Subcutaneous abdominal adipose tissue (tissue), 5 donors: Measurements from ENCODE around the gene PI4KB.
A peak's percentile ranks its signal among the peaks of the same experiment; 100 is the strongest.

Experiments used
- H3K27ac ChIP-seq: one replicate; pipeline ENCODE4 v1.7.0; 2013; ENCODE audit warnings: low read depth, mild to moderate bottlenecking, inconsistent platforms, low read length, moderate library complexity
- H3K27me3 ChIP-seq, 5 donors: one replicate each; pipeline ENCODE4 v1.7.0; 2013; ENCODE audit warnings: low read length in 5 of 5, inconsistent platforms in 1 of 5; ENCODE audit not compliant: control insufficient read depth in 5 of 5, insufficient read depth in 4 of 5
- H3K36me3 ChIP-seq, 5 donors: one replicate each; pipeline ENCODE4 v1.7.0; 2013; ENCODE audit warnings: low read length in 5 of 5; ENCODE audit not compliant: control insufficient read depth in 5 of 5, insufficient read depth in 5 of 5
- H3K4me1 ChIP-seq, 5 donors: one replicate each; pipeline ENCODE4 v1.7.0; 2013; ENCODE audit warnings: low read length in 5 of 5, mild to moderate bottlenecking in 3 of 5, moderate library complexity in 1 of 5; ENCODE audit not compliant: control insufficient read depth in 5 of 5, insufficient read depth in 5 of 5
- H3K4me3 ChIP-seq, 5 donors: one replicate each; pipeline ENCODE4 v1.7.0; 2013; ENCODE audit warnings: low read length in 5 of 5, low read depth in 1 of 5
- H3K9ac ChIP-seq, 5 donors: one replicate each; pipeline ENCODE4 v1.7.0; 2013; ENCODE audit warnings: low read length in 5 of 5, mild to moderate bottlenecking in 4 of 5, moderate library complexity in 3 of 5
- H3K9me3 ChIP-seq, 5 donors: one replicate each; pipeline ENCODE4 v1.7.0; 2013; ENCODE audit warnings: low read length in 5 of 5; ENCODE audit not compliant: control insufficient read depth in 5 of 5
- donor health status: healthy.
- donor health status: healthy.
- donor health status: healthy.
- donor health status: healthy.
- donor health status: healthy.

PI4KB gene

DNA sequence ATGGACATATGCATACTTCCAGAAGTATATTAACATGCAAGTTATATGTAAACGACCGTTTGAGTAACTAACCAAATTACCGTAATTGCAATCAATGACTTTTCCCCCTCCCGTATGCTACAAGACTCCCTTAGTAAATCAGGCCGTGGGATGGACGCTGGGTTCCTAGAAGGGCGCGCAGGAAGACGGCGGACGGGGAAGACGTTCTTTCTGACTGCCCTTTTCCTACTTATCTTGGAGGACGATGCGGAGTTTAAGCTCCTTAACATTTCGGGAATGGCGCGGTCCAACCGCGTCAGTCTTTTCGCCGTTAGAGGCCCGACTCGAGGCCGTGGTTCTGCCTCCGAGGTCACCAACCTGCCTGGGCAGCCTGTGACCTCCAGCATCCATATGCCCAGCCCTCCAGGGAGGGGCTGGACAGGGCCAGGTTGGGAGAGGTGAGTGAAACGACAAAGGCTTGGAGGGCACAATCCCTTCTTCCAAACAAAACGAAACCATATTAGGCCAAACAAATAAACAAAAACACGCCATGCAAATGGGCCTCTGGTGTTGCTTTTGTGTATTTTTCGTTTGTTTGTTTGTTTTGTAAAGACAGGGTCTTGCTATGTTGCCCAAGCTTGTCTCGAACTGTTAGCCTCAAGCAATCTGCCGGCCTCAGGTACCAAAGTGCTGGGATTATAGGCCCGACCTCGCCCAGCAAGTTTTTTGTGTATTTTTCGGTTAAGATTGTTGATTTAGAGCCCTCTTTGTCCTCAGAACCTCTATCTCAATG, 873 bp upstream of the PI4KB start:
- Histone ChIP-seq H3K27me3 (no peaks in the 10 kb centered on the region), H3K36me3 (peaks cover 0 to 13% (median 9%) of the 10 kb centered on the region in 5 donors), H3K9me3 (no peaks in the 10 kb centered on the region), H3K9ac (peak overlapping the region; percentile 52 to 99 (median 78)), H3K27ac (peak overlapping the region; percentile 93), H3K4me3 (peak overlapping the region; percentile 63 to 88 (median 77)), H3K4me1 (peaks cover 3 to 39% (median 32%) of the 10 kb centered on the region in 5 donors)

DNA sequence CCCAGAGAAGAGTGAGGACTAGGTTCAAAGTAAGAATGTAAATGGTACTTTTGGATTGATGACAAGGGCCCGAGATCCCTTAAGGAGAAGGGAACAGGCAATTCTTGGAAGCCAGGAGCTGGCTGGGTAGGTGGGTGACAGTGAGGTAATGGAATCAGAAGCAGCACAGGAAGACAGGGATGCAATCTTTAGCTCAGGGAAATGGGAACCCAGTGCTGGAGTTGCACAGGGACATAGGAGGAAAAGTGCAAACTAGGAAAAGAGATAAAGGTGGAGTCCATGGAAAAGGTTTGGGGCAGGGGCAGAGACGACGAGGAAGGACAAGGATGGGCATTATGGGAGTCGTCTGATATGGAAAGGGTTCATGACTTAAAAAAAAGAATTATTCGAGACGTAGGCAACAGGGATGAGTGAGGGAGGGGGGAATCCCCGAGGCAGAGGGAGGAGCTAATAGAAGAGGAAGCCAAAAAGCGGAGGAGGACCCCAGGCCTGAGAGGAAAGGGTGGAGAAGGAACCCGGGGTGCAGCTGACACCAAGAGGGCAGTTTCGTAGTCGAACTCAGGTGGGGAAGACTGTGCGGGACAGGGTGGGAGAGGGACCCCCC, 495 bp downstream of the PI4KB start:
- H3K27me3 ChIP-seq: no peaks in the 10 kb centered on the region
- peaks cover 0 to 20% (median 15%) of the 10 kb centered on the region in 5 donors for H3K36me3 ChIP-seq
- H3K4me3 ChIP-seq: peak overlapping the region; percentile 63 to 86 (median 77)
- peaks cover 3 to 39% (median 32%) of the 10 kb centered on the region in 5 donors for H3K4me1 ChIP-seq
- H3K27ac ChIP-seq: peak overlapping the region; percentile 93
- H3K9ac ChIP-seq: peak overlapping the region; percentile 77 to 99 (median 97)
- no peaks in the 10 kb centered on the region for H3K9me3 ChIP-seq

DNA sequence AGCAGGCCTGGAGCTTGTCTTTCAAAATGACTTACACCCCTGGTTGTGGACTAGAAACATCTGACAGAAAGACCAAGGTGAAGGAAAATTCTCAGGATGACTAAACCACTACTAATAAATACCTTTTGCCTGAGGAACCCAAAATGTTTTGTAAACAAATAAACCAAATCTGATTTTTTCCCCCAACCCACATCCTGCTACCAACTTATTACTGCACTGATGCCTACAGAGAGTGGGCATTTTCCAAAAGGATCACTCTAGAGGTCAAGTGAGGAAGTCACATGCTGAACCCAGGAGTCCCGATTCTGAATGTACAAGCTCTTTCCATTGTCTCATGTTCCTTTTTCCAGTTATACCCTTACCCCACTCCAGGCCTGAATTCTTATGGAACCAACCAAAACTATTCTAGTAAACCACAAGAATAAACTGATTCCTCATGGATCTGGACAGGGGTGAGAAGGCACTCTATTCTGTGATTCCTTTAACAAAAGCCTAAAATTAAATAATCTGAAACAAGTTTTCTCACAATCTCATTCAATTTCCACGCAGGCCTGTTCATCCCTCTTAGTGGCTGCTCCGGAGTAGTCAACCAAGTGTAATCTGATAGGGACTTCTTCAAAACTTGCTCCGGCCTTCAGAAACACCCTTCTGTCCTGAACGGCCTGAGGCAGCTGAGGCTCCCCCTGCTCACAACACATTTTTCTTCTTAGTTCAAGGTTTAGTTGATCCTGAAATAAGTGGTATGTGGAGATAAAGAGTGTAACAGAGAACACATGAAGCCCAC, 1.4 kb downstream of the PI4KB start:
- Histone ChIP-seq H3K4me3 (peak overlapping the region; percentile 63 to 86 (median 77)), H3K9me3 (no peaks in the 10 kb centered on the region), H3K27ac (peak overlapping the region; percentile 93), H3K4me1 (peaks cover 3 to 39% (median 32%) of the 10 kb centered on the region in 5 donors), H3K36me3 (peaks cover 2 to 23% (median 18%) of the 10 kb centered on the region in 5 donors), H3K27me3 (no peaks in the 10 kb centered on the region), H3K9ac (peak overlapping the region; percentile 77 to 99 (median 97))

DNA sequence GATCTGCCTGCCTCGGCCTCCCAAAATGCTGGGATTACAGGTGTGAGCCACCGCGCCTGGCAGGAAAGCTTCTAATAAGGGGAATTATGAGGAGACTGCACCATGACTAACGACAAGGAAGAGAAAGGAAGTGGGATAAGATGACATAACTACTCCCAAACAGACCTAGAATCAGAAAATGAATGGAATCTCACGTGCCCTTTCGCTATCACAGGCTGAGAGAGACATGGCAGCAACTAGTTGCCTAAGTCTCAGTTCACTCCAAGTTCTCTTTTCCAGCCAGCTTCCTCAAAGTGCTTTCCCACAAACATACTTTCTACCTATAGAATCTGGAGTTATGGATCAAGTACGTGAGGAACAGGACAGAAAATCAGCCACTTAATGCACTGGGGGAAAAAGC, 2.0 kb downstream of the PI4KB start:
- Histone ChIP-seq H3K36me3 (peaks cover 4 to 29% (median 23%) of the 10 kb centered on the region in 5 donors), H3K4me1 (peaks cover 3 to 39% (median 32%) of the 10 kb centered on the region in 5 donors), H3K27me3 (no peaks in the 10 kb centered on the region), H3K4me3 (peak overlapping the region in 1 of 5 donors; percentile 86), H3K9ac (peak overlapping the region in 2 of 5 donors; percentile 85 to 99), H3K9me3 (no peaks in the 10 kb centered on the region), H3K27ac (peak overlapping the region; percentile 93)

DNA sequence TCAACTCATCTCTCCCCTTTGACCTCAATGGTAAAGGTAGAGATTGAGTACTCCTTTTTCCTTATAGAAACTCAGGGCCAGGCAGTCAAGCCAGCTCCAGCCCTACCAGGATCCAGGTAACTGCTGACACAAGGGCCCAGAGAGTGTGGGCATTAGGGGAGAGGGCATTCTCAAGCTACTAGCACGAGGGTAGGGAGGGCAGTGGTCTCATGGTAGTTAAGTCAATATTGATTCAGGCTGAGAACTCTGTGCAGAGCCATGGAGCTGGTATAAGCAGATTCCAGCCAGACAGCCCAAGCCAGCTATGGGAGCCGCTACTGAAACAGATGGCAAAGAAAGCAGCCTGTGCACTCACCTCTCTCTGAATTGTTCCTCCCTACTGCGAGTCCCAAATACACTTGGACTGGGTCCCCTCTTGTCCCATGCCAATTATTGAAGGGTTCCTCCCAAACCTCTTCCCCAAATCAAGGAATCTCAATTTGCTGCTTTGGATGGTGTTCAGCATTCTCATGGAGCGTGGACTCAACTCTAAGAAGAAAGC, 2.8 kb downstream of the PI4KB start:
- no peak overlapping the region for H3K4me3 ChIP-seq
- H3K27me3 ChIP-seq: no peaks in the 10 kb centered on the region
- H3K27ac ChIP-seq: peak overlapping the region; percentile 19
- no peak overlapping the region for H3K9ac ChIP-seq
- peaks cover 4 to 33% (median 24%) of the 10 kb centered on the region in 5 donors for H3K36me3 ChIP-seq
- peaks cover 3 to 39% (median 32%) of the 10 kb centered on the region in 5 donors for H3K4me1 ChIP-seq
- no peaks in the 10 kb centered on the region for H3K9me3 ChIP-seq

DNA sequence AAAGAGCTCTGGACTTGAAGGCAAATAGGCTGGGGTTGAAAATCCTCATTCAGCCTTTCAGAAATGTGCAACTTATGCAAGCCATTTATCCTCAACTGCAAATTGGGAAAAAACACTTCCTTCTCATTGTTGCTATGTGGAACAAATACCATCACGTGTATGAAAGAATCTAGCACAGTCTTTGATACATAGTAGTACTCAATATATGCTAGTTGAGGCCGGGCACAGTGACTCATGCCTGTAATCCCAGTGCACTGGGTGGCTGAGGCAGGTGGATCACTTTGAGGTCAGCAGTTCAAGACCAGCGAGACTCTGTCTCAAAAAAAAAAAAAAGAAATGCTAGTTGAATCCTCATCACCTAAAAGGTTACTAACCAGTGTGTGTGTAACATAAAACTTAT, 8.2 kb downstream of the PI4KB start:
- no peak overlapping the region for H3K27ac ChIP-seq

DNA sequence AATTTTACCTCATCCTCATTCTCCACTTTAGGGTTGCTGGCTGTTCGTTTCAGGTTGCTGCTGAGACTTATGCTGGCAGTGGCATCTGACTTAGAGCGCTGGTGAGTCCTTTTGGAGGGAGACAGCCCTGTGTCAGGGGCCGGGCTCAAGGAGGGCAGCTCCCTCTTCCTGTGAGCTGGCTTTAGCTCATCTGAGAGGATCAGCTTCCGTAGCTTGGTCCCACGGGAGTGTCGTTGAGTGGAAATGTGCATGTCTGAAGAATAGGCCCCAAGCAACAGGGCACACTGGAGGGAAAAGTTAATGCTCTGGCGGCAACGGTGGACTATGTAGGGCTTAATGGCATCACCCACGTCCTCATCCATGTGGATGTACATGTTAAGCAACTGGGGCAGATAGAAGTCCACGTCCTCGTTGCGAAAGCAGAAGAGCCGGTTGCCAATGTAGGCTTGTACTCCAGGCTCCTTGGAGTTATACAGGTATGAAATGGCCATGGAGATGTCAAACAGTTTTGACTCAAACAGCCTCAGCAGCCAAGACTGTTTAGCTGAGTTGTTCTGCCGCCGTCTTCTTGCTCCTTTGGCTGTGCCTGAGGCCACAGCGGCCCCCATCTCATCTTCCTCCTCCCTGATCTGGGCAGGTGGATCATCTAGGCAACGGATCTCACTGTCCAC, 11.5 kb downstream of the PI4KB start:
- Histone ChIP-seq H3K27ac (no peak overlapping the region), H3K9me3 (no peaks in the 10 kb centered on the region), H3K36me3 (peaks cover 9 to 61% (median 52%) of the 10 kb centered on the region in 5 donors), H3K4me3 (no peak overlapping the region), H3K9ac (no peak overlapping the region), H3K27me3 (no peaks in the 10 kb centered on the region), H3K4me1 (peaks cover 30 to 51% (median 44%) of the 10 kb centered on the region in 5 donors)

More for the DNA sequence above, 8.2 kb downstream of the PI4KB start:
- peaks cover 11 to 55% (median 40%) of the 10 kb centered on the region in 5 donors for H3K36me3 ChIP-seq
- H3K9ac ChIP-seq: no peak overlapping the region
- H3K4me1 ChIP-seq: peaks cover 10 to 20% (median 14%) of the 10 kb centered on the region in 5 donors
- H3K4me3 ChIP-seq: no peak overlapping the region
- H3K27me3 ChIP-seq: no peaks in the 10 kb centered on the region
- H3K9me3 ChIP-seq: no peaks in the 10 kb centered on the region

DNA sequence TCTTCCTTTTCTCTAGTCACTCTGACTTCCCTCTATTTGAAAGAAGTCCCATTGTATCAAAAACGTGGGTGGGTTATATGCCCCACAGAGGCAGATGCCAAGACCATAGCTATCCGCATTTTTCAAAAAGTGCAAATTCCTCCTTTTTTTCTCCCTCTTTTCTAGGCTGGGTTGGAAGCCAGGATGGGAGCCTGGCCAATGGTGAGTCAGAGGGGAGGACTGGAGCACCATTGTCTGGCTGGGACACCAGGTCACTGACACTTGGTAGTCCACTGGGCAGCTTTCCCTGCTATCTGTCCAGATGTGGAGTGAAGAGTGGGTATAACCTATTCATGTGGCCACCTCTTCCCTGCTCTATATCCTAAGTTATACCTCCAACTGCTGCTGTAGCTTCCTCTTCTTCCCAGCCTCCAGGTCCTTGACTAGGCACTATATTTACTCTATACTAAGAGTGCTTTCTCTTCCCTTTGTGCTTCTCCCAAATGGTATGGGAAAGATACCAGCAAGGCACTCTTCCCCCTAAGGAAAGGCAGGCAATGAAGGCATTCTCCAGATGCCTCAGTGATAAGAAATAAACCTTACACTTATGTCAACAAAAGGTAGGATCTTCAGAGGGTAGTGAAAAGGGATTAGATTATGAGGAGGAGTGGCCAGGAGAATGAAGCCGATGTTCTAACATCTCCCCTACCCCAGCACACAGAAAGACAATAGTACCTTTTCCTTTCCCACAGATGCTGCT, 12.9 kb downstream of the PI4KB start:
- H3K9me3 ChIP-seq: no peaks in the 10 kb centered on the region
- H3K4me1 ChIP-seq: peaks cover 30 to 65% (median 58%) of the 10 kb centered on the region in 5 donors
- peaks cover 7 to 59% (median 50%) of the 10 kb centered on the region in 5 donors for H3K36me3 ChIP-seq
- no peaks in the 10 kb centered on the region for H3K27me3 ChIP-seq
- peak overlapping the region; percentile 99 for H3K27ac ChIP-seq
- H3K9ac ChIP-seq: peak overlapping the region in 4 of 5 donors; percentile 8 to 72 (median 41)
- H3K4me3 ChIP-seq: no peak overlapping the region

DNA sequence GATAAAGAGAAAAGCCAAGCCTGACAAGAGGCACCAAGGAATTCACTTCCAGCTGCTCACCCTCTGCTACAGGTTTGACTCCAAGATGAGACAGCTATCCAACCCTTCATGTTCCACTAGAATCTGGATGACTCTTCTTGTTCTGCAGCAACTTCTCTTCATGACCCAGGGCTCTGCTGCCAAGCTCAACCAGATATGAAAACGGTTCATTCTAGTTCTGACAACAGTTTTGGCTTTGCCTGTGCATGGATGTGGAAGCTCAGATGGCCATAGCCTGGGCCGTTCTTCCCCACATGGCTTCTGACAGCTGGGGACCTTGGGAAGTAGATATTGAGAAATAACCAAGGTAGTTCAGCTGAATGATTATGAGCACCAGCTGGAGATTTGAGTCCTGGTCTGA, 13.7 kb downstream of the PI4KB start:
- H3K27me3 ChIP-seq: no peaks in the 10 kb centered on the region
- H3K36me3 ChIP-seq: peaks cover 4 to 59% (median 48%) of the 10 kb centered on the region in 5 donors
- H3K4me3 ChIP-seq: peak overlapping the region in 1 of 5 donors; percentile 4
- peaks cover 30 to 72% (median 66%) of the 10 kb centered on the region in 5 donors for H3K4me1 ChIP-seq
- H3K9ac ChIP-seq: peak overlapping the region in 4 of 5 donors; percentile 6 to 72 (median 18)
- H3K27ac ChIP-seq: peak overlapping the region; percentile 99
- no peaks in the 10 kb centered on the region for H3K9me3 ChIP-seq
